Vagina (tissue), 2 donors: ENCODE results near the gene CHKB. TPM values are rescaled to one million over a fixed set of nuclear protein-coding genes. Genes with fewer than 3 reads are reported as not detected.
"Not testable (repeated sequence)": the region's sequence is repeated elsewhere in the genome, so short reads cannot be mapped to it uniquely, and the experiment has no call there.

ENCODE experiments used
- DNase-seq, 2 donors: peaks; one replicate each; pipeline ENCODE4 v3.0.0-alpha.2; 2017; ENCODE audit errors: extremely low spot score in 2 of 2
- H3K27ac ChIP-seq: fragments of 200-600 bp; sonication (generic); one replicate; pipeline ENCODE4 v1.5.1; 2019
- H3K27me3 ChIP-seq: fragments of 200-600 bp; sonication (generic); one replicate; pipeline ENCODE4 v1.5.1; 2019
- H3K36me3 ChIP-seq, 2 donors: fragments of 200-600 bp; sonication (generic); one replicate each; pipeline ENCODE4 v1.5.1; 2017 to 2019
- H3K4me1 ChIP-seq: fragments of 200-600 bp; sonication (generic); one replicate; pipeline ENCODE4 v1.5.1; 2019
- H3K4me3 ChIP-seq, 2 donors: fragments of 200-600 bp; sonication (generic); 1 replicate in 1 of 2; 2 replicates in 1 of 2; pipeline ENCODE4 v1.5.1; 2016 to 2019
- H3K9me3 ChIP-seq: fragments of 200-600 bp; sonication (generic); one replicate; pipeline ENCODE4 v1.5.1; 2019
- CTCF ChIP-seq, 3 experiments: fragments of 450-650 bp in 2 of 3; fragments of 200-600 bp in 1 of 3; sonication (generic) in 1 of 3; IDR thresholded peaks; one replicate each; pipeline ENCODE4 v1.5.1; 2017 to 2019; ENCODE audit warnings: antibody characterized with exemption in 3 of 3, mild to moderate bottlenecking in 2 of 3, moderate library complexity in 2 of 3
- POLR2A ChIP-seq, 2 donors: fragments of 450-650 bp; IDR thresholded peaks; one replicate each; pipeline ENCODE4 v1.6.1; 2017; ENCODE audit warnings: antibody characterized with exemption in 2 of 2, mild to moderate bottlenecking in 2 of 2, moderate library complexity in 2 of 2
- POLR2AphosphoS5 ChIP-seq, 2 donors: sonication (generic); formaldehyde crosslinking; IDR thresholded peaks; one replicate each; pipeline ENCODE4 v1.9.0; 2017; ENCODE audit warnings: antibody characterized with exemption in 2 of 2, mild to moderate bottlenecking in 2 of 2, low read depth in 1 of 2; ENCODE audit not compliant: insufficient read depth in 1 of 2
- intact Hi-C: fragments of 100-400 bp; cut with DNase I; formaldehyde crosslinking; loops from one replicate; pipeline ENCODE4 v1.15.1; 2023
- total RNA-seq: library from RNA; depleted of rRNA; stranded (reverse); fragments of >200 nt; gene quantifications from one replicate; pipeline ENCODE4 v1.2.3, GENCODE V29; 2016

The CHKB gene
- total RNA-seq, 1 donor from 2014 or later = 51.6 TPM

GRCh38 chr22:50544746-50545253 is 37.8 kb downstream of the CHKB start:
- Histone ChIP-seq H3K27ac (peak overlapping the region; percentile 72), H3K9me3 (no peaks in the 10 kb centered on the region), H3K27me3 (peaks cover 7% of the 10 kb centered on the region), H3K36me3 (no peaks in the 10 kb centered on the region), H3K4me3 (peak overlapping the region; percentile 1 to 27), H3K4me1 (peaks cover 42% of the 10 kb centered on the region)
- intact Hi-C loops = loop anchor here (5.0 kb wide), 1 partner anchor 38 kb away; the partner anchor contains the start of gene CHKB
- TF ChIP-seq POLR2AphosphoS5 (IDR thresholded peaks at IDR 0.05; ENCODE audit: insufficient read depth in 1 of 2, low read depth in 1 of 2) = no peak
- TF ChIP-seq CTCF (IDR thresholded peaks at IDR 0.05) = no peak
- TF ChIP-seq POLR2A (IDR thresholded peaks at IDR 0.05) = no peak
- no peak for DNase-seq

GRCh38 chr22:50544078-50544745 is 38.4 kb downstream of the CHKB start:
- no peak for DNase-seq
- intact Hi-C loops = loop anchor here (5.0 kb wide), 1 partner anchor 38 kb away; the partner anchor contains the start of gene CHKB
- peaks cover 7% of the 10 kb centered on the region for H3K27me3 ChIP-seq
- peak overlapping the region; percentile 72 for H3K27ac ChIP-seq
- no peaks in the 10 kb centered on the region for H3K9me3 ChIP-seq
- H3K4me3 ChIP-seq = peak overlapping the region; percentile 1 to 27
- TF ChIP-seq POLR2AphosphoS5 (IDR thresholded peaks at IDR 0.05; ENCODE audit: insufficient read depth in 1 of 2, low read depth in 1 of 2) (peak in 1 of 2 donors; percentile 12), CTCF (IDR thresholded peaks at IDR 0.05) (peak in 2 of 3 experiments; percentile 26), POLR2A (IDR thresholded peaks at IDR 0.05) (no peak)
- peaks cover 47% of the 10 kb centered on the region for H3K4me1 ChIP-seq
- H3K36me3 ChIP-seq = no peaks in the 10 kb centered on the region

- TF ChIP-seq POLR2AphosphoS5 (IDR thresholded peaks at IDR 0.05; ENCODE audit: insufficient read depth in 1 of 2, low read depth in 1 of 2) = peak in 1 of 2 donors; percentile 40
- TF ChIP-seq POLR2A (IDR thresholded peaks at IDR 0.05) = no peak
- no peak for DNase-seq
- H3K27me3 ChIP-seq = no peaks in the 10 kb centered on the region
- no peaks in the 10 kb centered on the region for H3K36me3 ChIP-seq
- no peak overlapping the region for H3K4me3 ChIP-seq
- H3K4me1 ChIP-seq = peaks cover 52% of the 10 kb centered on the region
- intact Hi-C loops = loop anchor here (5.0 kb wide), 1 partner anchor 40 kb away; the partner anchor contains the start of gene CHKB
- H3K27ac ChIP-seq = peak overlapping the region; percentile 96
- H3K9me3 ChIP-seq = no peaks in the 10 kb centered on the region
Observed at GRCh38 chr22:50542416-50542927, 40.2 kb downstream of the CHKB start.

- H3K4me3 ChIP-seq, H3K27me3 ChIP-seq, H3K9me3 ChIP-seq, H3K36me3 ChIP-seq, DNase-seq: not testable (repeated sequence)
- intact Hi-C loops = loop anchor here (5.0 kb wide), 1 partner anchor 41 kb away; the partner anchor contains the start of gene CHKB
- peak in 1 of 2 donors; percentile 75 for TF ChIP-seq POLR2AphosphoS5 (IDR thresholded peaks at IDR 0.05; ENCODE audit: insufficient read depth in 1 of 2, low read depth in 1 of 2)
- Histone ChIP-seq H3K4me1 (peaks cover 52% of the 10 kb centered on the region), H3K27ac (peak overlapping the region; percentile 96)
Observed at GRCh38 chr22:50541667-50542026, 41.0 kb downstream of the CHKB start.

GRCh38 chr22:50540381-50540780 is 42.3 kb downstream of the CHKB start:
- intact Hi-C loops = loop anchor here (5.0 kb wide), 1 partner anchor 42 kb away; the partner anchor contains the start of gene CHKB
- Histone ChIP-seq H3K4me1 (peaks cover 52% of the 10 kb centered on the region), H3K27me3 (no peaks in the 10 kb centered on the region), H3K4me3 (no peak overlapping the region), H3K27ac (peak overlapping the region; percentile 96), H3K36me3 (no peaks in the 10 kb centered on the region), H3K9me3 (no peaks in the 10 kb centered on the region)
- TF ChIP-seq CTCF (IDR thresholded peaks at IDR 0.05) (no peak), POLR2AphosphoS5 (IDR thresholded peaks at IDR 0.05; ENCODE audit: insufficient read depth in 1 of 2, low read depth in 1 of 2) (no peak)
- DNase-seq = no peak
